ENCODE data around the gene C10orf95. TPM values are rescaled to one million over a fixed set of nuclear protein-coding genes. Genes with fewer than 3 reads are reported as not detected.

Gene C10orf95
- total RNA-seq, 1 donor from 2014 or later, result not detected

DNA sequence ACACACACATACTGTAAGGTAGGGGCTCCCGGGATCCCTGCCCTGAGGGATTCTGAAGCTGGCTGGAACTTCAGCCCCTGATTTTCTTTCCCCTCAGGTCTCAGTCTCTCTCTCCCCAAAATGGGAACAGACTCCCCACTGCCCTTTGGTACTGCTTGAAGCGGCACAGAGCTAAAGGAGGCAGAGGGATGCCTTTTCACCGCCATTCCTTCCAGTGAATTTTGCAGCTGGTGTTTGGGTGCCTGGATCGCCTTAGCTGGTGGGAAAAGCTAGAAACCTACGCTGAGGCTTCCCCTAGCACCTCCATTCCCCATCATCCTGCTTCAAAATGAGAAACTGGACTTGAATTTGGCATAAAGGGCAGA lies 16.2 kb downstream of the C10orf95 start:
- no peak for DNase-seq (ENCODE audit: low read depth in 2 of 2)

- no peak for DNase-seq (ENCODE audit: low read depth in 2 of 2)
Measured at GRCh38 chr10:102434394-102435132, 16.8 kb downstream of the C10orf95 start.

- no peak for DNase-seq (ENCODE audit: low read depth in 2 of 2)
Measured at GRCh38 chr10:102433619-102434046, 17.7 kb downstream of the C10orf95 start.

GRCh38 chr10:102432162-102432950 lies 19.0 kb downstream of the C10orf95 start, which contains the start of gene CUEDC2:
TSS of gene CUEDC2 (minus strand) at chr10:102432574. CDS start at chr10:102425188, 7,386 bp downstream.
- peak; percentile 78 to 94 for DNase-seq (ENCODE audit: low read depth in 2 of 2)

GRCh38 chr10:102431452-102432124 lies 19.8 kb downstream of the C10orf95 start:
- no peak for DNase-seq (ENCODE audit: low read depth in 2 of 2)

GRCh38 chr10:102429468-102429867 lies 21.9 kb downstream of the C10orf95 start:
- no peak for DNase-seq (ENCODE audit: low read depth in 2 of 2)

GRCh38 chr10:102426803-102427287 lies 24.5 kb downstream of the C10orf95 start:
- no peak for DNase-seq (ENCODE audit: low read depth in 2 of 2)

GRCh38 chr10:102425444-102425843 lies 25.9 kb downstream of the C10orf95 start:
- no peak for DNase-seq (ENCODE audit: low read depth in 2 of 2)

DNA sequence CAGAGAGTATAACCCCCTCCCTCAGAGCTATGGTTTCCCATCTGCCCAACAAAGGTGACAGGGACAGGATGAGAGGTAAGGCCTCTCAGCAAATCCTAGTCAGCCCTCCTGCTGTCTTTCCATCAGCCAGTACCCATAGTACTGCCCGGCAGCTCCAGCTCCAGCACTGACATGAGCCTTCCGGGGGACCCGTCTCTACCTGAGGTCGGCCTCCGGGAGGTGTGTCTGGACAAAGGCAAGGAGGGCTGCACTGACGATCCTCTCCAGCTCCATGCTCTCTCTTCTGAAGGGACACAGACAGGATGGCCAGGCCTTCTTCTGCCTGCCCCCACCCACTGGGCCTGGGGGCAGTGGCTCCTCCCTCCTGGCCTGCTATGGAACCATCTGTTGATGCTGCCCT lies 26.4 kb downstream of the C10orf95 start:
- no peak for DNase-seq (ENCODE audit: low read depth in 2 of 2)

DNA sequence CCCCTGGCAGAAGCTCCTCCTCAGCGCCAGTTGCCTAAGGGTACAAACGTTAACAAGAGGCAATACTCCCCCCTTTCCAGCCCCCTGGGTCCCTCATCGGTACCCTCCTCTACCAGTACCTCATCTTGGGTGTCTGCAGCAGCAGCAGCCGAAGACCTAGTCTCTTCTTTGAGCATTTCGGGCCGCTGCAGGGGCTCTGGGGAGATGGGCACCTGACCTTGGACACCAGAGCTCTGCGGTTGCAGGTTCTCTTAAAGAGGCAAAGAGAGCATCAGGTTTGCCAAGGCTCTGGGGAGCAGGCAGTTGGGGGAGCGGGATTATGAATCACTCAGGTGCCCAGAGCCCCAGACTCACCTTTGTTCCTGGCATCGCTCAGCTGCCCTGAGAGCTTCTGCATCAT lies 27.2 kb downstream of the C10orf95 start:
- no peak for DNase-seq (ENCODE audit: low read depth in 2 of 2)

DNA sequence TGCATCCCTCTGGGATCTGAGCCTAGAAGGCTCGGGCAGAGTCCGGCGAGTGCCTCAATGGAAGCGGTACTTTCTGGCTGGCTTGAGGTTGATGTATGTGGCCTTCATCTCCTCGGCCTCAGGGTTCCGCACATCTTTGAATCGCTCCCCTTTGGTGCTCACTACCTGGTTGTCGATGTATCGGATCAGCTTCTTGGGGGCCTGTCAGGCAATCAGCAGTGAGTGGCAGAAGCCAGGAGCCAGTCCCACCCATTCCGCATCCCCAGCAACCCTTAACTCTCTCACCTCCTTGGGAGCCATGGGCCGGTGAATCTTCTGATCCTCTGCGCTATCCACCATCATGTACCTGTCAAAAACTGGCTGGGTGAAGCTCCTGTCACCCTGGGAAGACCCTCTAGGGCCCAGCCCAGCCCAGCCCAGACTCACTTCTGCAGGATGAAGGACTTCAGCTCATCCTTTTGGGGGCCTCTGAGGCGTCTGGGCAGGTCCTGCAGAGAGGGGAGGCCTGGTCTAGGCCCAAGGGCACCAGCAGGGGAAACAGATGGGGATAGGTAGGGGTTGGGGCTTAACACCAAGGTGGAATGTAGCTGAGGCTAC lies 27.9 kb downstream of the C10orf95 start:
- no peak for DNase-seq (ENCODE audit: low read depth in 2 of 2)

- peak; percentile 57 to 79 for DNase-seq (ENCODE audit: low read depth in 2 of 2)
Measured at GRCh38 chr10:102422545-102423129, 28.7 kb downstream of the C10orf95 start.

GRCh38 chr10:102421757-102422512 lies 29.4 kb downstream of the C10orf95 start:
- peak in 1 of 2 donors; percentile 25 for DNase-seq (ENCODE audit: low read depth in 2 of 2)

DNA sequence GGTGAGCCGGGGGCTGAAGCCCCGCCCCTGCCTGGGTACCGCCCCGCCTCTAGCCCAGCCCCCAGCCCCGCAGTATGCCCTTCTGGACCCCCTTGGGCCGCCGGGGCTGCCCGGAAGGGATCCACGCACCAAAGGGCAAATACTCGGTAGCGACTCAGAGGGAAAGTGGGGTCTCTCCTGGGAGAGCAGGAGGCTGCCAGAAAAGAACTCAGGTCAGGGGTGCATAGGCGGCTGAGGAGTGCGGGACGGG lies 29.9 kb downstream of the C10orf95 start:
- DNase-seq (ENCODE audit: low read depth in 2 of 2), result no peak

DNA sequence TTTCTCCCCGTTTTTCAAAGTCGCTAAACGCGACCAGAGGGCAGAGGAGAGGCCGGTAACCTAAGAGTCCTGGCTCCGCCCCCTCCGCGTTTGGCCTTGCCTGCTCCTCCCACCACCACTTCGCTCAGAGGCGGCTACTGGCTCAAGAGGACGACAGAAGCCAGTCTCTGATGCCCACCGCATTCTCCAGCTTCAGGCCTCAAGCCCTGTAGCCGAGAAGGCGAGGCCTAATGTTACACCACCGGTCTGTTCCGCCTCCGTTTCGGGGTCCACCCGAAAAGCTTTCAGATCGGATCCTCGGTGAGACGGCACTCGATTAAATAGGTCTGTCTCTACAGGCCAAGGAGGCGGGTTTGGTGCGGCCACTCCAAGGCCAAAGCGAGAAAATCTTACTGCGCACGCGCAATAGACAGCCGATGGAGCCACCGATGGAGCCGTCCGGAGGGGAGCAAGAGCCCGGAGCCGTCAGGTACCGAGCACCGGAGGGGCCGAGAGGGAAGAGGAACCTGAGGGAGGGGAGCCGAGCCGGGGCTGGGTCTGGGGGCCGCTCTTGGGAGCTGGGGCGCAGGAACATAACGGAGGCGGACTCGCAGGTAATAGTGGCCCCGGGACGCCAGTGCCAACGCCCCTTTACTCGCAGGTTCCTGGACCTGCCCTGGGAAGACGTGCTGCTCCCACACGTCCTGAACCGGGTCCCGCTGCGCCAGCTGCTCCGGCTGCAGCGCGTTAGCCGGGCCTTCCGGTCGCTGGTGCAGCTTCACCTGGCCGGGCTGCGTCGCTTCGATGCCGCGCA lies 30.4 kb downstream of the C10orf95 start, which contains the start of gene FBXL15:
TSS of gene FBXL15 (plus strand) at position 123 of the 793 bp plus-strand sequence. CDS start at position 417, 294 bp downstream.
- peak; percentile 91 to 95 for DNase-seq (ENCODE audit: low read depth in 2 of 2)

DNA sequence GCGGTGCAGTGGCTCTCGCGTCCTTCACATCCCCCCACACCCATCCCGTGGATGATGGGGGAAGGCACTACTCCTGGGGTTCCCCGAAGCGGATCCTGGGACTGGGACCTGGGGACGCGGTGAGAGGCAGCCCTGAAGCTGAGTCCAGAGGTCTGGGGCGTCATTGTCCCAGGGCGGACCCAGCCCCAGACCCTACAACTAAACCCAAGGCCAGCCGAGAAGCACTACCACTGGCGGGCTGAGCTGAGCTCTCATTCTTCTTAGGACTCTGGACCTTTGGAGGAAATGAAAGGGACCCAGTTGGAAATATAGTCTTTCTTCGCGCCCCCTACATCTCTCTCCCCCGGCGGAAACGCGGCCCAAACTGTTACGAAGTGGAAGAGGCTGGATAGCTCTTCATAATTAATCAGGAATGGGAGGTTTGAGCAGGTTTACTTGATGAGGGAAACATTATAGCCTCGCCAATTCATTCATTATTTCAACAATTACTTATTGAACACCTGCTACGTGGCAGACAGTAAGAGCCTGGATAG lies 31.1 kb downstream of the C10orf95 start:
- no peak for DNase-seq (ENCODE audit: low read depth in 2 of 2)

GRCh38 chr10:102419269-102420180 lies 31.8 kb downstream of the C10orf95 start:
- peak in 1 of 2 donors; percentile 27 for DNase-seq (ENCODE audit: low read depth in 2 of 2)

- DNase-seq (ENCODE audit: low read depth in 2 of 2), result no peak
Measured at GRCh38 chr10:102418622-102419268, 32.6 kb downstream of the C10orf95 start, which contains the start of gene PSD. TSS of gene PSD (minus strand) at chr10:102418785. CDS start at chr10:102417038, 1,747 bp downstream.

Data from dermis microvascular lymphatic vessel endothelial cell (primary cell).